Esophagus muscularis mucosa (tissue), 4 donors: ENCODE results near the gene CAMTA1. TPM values are rescaled to one million over a fixed set of nuclear protein-coding genes. Genes with fewer than 3 reads are reported as not detected.

Source experiments
- DNase-seq: peaks from one replicate; pipeline ENCODE4 v3.0.0-alpha.2; 2017; ENCODE audit errors: extremely low spot score
- H3K27ac ChIP-seq, 4 donors: fragments of 200-600 bp; sonication (generic); replicated peaks in 1 of 4; 1 replicate in 3 of 4; 2 replicates in 1 of 4; pipeline ENCODE4 v1.5.1; 2016 to 2019; ENCODE audit warnings: mild to moderate bottlenecking in 1 of 4
- H3K27me3 ChIP-seq, 4 donors: fragments of 200-600 bp; sonication (generic); one replicate each; pipeline versions ENCODE4 v1.5.1 to v1.6.0; 2016 to 2019
- H3K36me3 ChIP-seq, 4 donors: fragments of 200-600 bp; sonication (generic); one replicate each; pipeline ENCODE4 v1.5.1; 2016 to 2019
- H3K4me1 ChIP-seq, 4 donors: fragments of 200-600 bp; sonication (generic); one replicate each; pipeline ENCODE4 v1.5.1; 2016 to 2019
- H3K4me3 ChIP-seq, 4 donors: fragments of 200-600 bp; sonication (generic); 1 replicate in 2 of 4; 2 replicates in 2 of 4; pipeline ENCODE4 v1.5.1; 2016 to 2019; ENCODE audit warnings: mild to moderate bottlenecking in 4 of 4, moderate library complexity in 1 of 4
- H3K9me3 ChIP-seq, 4 donors: fragments of 200-600 bp; sonication (generic); 1 replicate in 3 of 4; 2 replicates in 1 of 4; pipeline ENCODE4 v1.5.1; 2016 to 2019
- EP300 ChIP-seq: sonication (generic); formaldehyde crosslinking; IDR thresholded peaks from one replicate; pipeline ENCODE4 v1.6.1; 2017; ENCODE audit warnings: antibody characterized with exemption
- POLR2A ChIP-seq: fragments of 450-650 bp; IDR thresholded peaks from one replicate; pipeline ENCODE4 v1.6.1; 2017; ENCODE audit warnings: antibody characterized with exemption, moderate library complexity, mild to moderate bottlenecking, low read depth
- POLR2AphosphoS5 ChIP-seq, 2 donors: sonication (generic); formaldehyde crosslinking; IDR thresholded peaks; one replicate each; pipeline ENCODE4 v1.6.1; 2017; ENCODE audit warnings: antibody characterized with exemption in 2 of 2
- WGBS: methylation state at CpG from one replicate; pipeline ENCODE4 v1.1.5; 2018; 5-methylcytosine and 5-hydroxymethylcytosine counted together
- intact Hi-C: fragments of 100-400 bp; cut with DNase I; formaldehyde crosslinking; loops from one replicate; pipeline ENCODE4 v1.15.1; 2023
- total RNA-seq, 4 donors: library from RNA; depleted of rRNA; stranded (reverse); fragments of >200 nt; gene quantifications; one replicate each; pipeline versions ENCODE4 v1.1.0 to v1.2.1, GENCODE V29; 2016
- TF ChIP-seq, protein P1 (sequence below), 3 experiments: fragments of 200-600 bp in 2 of 3; fragments of 450-650 bp in 1 of 3; sonication (generic) in 2 of 3; IDR thresholded peaks; one replicate each; pipeline ENCODE4 v1.5.1; 2017 to 2019; ENCODE audit warnings: antibody characterized with exemption in 3 of 3, mild to moderate bottlenecking in 2 of 3, moderate library complexity in 1 of 3

Gene CAMTA1
- total RNA-seq, 4 donors from 2014 or later = 109 to 226 (median 139) TPM

- TF ChIP-seq EP300 = no peak
- TF ChIP-seq POLR2A = no peak
- TF ChIP-seq POLR2AphosphoS5 (IDR thresholded peaks at IDR 0.05) = no peak
- TF ChIP-seq, protein P1, sequence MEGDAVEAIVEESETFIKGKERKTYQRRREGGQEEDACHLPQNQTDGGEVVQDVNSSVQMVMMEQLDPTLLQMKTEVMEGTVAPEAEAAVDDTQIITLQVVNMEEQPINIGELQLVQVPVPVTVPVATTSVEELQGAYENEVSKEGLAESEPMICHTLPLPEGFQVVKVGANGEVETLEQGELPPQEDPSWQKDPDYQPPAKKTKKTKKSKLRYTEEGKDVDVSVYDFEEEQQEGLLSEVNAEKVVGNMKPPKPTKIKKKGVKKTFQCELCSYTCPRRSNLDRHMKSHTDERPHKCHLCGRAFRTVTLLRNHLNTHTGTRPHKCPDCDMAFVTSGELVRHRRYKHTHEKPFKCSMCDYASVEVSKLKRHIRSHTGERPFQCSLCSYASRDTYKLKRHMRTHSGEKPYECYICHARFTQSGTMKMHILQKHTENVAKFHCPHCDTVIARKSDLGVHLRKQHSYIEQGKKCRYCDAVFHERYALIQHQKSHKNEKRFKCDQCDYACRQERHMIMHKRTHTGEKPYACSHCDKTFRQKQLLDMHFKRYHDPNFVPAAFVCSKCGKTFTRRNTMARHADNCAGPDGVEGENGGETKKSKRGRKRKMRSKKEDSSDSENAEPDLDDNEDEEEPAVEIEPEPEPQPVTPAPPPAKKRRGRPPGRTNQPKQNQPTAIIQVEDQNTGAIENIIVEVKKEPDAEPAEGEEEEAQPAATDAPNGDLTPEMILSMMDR (IDR thresholded peaks at IDR 0.05) = no peak
- Histone ChIP-seq H3K9me3 (no peaks in the 10 kb centered on the region), H3K4me3 (no peak overlapping the region), H3K4me1 (peaks cover 0 to 10% (median 0%) of the 10 kb centered on the region in 4 donors), H3K36me3 (no peaks in the 10 kb centered on the region), H3K27me3 (peaks cover 0 to 34% (median 0%) of the 10 kb centered on the region in 4 donors), H3K27ac (no peak overlapping the region)
- 84% methylated on average over 21 of the region's 21 CpGs for WGBS
- DNase-seq = no peak
- intact Hi-C loops = no loop called here
Measured at GRCh38 chr1:6907676-6908434, 122.6 kb downstream of the CAMTA1 start.

- Histone ChIP-seq H3K9me3 (peaks cover 0 to 9% (median 3%) of the 10 kb centered on the region in 4 donors), H3K4me1 (peaks cover 0 to 10% (median 0%) of the 10 kb centered on the region in 4 donors), H3K27ac (no peak overlapping the region), H3K4me3 (no peak overlapping the region), H3K36me3 (no peaks in the 10 kb centered on the region), H3K27me3 (peaks cover 0 to 50% (median 3%) of the 10 kb centered on the region in 4 donors)
- TF ChIP-seq POLR2AphosphoS5 (IDR thresholded peaks at IDR 0.05) (no peak), EP300 (no peak), POLR2A (no peak)
- TF ChIP-seq, protein P1 (IDR thresholded peaks at IDR 0.05) = no peak
- WGBS = 89% methylated on average over 3 of the region's 5 CpGs
- no peak for DNase-seq
- intact Hi-C loops = no loop called here
Measured at GRCh38 chr1:6909401-6909800, 124.1 kb downstream of the CAMTA1 start.

GRCh38 chr1:6909857-6910256 lies 124.6 kb downstream of the CAMTA1 start:
- WGBS = 100% methylated on average over 1 of the region's 1 CpG
- intact Hi-C loops = no loop called here
- peaks cover 0 to 9% (median 3%) of the 10 kb centered on the region in 4 donors for H3K9me3 ChIP-seq

DNA sequence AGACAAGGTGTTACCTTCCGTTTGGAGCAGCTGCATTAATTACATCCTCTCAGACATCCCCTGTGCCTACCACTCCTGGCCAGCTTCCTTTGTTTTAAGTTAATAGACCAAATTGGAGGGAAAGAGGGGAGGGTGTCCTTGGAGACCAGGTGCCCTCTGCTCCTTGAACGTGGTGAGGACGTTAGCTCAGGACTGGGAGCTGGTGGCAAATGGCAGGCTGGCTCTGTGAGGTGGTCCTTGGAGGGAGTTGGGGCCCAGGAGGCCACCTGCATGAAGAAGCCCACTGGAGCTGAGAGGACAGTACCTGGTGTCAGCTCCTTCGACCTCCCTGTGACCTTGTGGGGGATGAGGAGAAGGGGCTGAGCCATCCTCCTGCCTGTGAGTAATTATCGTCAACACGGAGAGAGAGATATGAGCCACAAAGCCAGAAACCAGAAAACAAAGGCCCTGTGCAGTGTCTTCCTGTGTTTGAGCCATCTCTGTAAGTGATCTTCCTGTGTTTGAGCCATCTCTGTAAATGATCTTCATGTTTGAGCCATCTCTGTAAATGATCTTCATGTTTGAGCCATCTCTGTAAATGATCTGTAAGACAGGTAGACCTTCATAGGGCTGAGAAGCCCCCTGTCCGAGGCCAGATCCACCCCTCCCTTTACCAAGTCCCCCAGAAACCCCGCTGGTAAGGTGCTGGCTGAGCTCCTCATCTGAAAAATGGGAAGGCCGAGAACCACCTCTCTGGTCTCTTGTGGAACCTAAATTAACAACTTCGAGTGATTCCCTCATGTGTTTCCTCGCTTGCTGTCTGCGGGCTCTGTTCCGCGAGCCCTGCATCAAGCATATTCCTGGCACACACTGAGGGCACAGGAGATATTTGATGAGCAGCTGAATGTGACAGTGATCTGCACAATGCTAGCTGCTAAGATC lies 126.0 kb downstream of the CAMTA1 start:
- H3K4me3 ChIP-seq = no peak overlapping the region
- peaks cover 0 to 10% (median 0%) of the 10 kb centered on the region in 4 donors for H3K4me1 ChIP-seq
- no peak overlapping the region for H3K27ac ChIP-seq
- no peak for DNase-seq
- intact Hi-C loops = no loop called here
- H3K27me3 ChIP-seq = peaks cover 0 to 64% (median 10%) of the 10 kb centered on the region in 4 donors
- H3K9me3 ChIP-seq = peaks cover 0 to 9% (median 3%) of the 10 kb centered on the region in 4 donors
- H3K36me3 ChIP-seq = no peaks in the 10 kb centered on the region
- 81% methylated on average over 14 of the region's 14 CpGs for WGBS
- no peak for TF ChIP-seq EP300
- no peak for TF ChIP-seq POLR2AphosphoS5 (IDR thresholded peaks at IDR 0.05)
- TF ChIP-seq, protein P1 (IDR thresholded peaks at IDR 0.05) = no peak

More at GRCh38 chr1:6909857-6910256, 124.6 kb downstream of the CAMTA1 start:
- Histone ChIP-seq H3K27ac (no peak overlapping the region), H3K36me3 (no peaks in the 10 kb centered on the region), H3K4me1 (peaks cover 0 to 10% (median 0%) of the 10 kb centered on the region in 4 donors), H3K4me3 (no peak overlapping the region), H3K27me3 (peaks cover 0 to 52% (median 5%) of the 10 kb centered on the region in 4 donors)
- no peak for DNase-seq
- TF ChIP-seq POLR2A = no peak
- no peak for TF ChIP-seq POLR2AphosphoS5 (IDR thresholded peaks at IDR 0.05)
- no peak for TF ChIP-seq EP300
- TF ChIP-seq, protein P1 (IDR thresholded peaks at IDR 0.05) = no peak
